ENCODE measurements around the gene TAS2R9.
"Not testable (repeated sequence)": the region's sequence is repeated elsewhere in the genome, so short reads cannot be mapped to it uniquely, and the experiment has no call there.

TAS2R9 gene, protein sequence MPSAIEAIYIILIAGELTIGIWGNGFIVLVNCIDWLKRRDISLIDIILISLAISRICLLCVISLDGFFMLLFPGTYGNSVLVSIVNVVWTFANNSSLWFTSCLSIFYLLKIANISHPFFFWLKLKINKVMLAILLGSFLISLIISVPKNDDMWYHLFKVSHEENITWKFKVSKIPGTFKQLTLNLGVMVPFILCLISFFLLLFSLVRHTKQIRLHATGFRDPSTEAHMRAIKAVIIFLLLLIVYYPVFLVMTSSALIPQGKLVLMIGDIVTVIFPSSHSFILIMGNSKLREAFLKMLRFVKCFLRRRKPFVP

DNA sequence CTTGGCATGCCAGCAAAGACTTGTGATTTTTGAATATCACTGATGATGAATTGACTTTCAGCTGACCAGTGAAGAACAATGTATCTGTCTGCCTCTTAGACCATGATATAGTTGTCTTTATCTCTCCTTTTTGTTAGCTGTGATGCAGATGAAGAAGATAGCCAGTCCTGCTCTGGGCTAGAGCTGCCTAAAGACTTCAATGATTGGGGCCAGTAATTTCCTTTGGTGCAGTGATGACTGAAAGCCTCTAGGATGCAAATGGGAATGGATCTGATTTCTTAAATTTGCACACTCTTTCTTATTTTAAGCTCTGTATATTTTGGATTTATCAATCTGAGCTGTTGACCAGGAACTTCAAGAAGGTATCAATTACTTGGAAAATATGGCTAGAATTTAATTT is at the start of gene TAS2R9:
TSS of gene TAS2R9 (minus strand) at position 101 of the 400 bp plus-strand sequence. CDS start at position 8, 93 bp downstream.
- no peak for DNase-seq

DNA sequence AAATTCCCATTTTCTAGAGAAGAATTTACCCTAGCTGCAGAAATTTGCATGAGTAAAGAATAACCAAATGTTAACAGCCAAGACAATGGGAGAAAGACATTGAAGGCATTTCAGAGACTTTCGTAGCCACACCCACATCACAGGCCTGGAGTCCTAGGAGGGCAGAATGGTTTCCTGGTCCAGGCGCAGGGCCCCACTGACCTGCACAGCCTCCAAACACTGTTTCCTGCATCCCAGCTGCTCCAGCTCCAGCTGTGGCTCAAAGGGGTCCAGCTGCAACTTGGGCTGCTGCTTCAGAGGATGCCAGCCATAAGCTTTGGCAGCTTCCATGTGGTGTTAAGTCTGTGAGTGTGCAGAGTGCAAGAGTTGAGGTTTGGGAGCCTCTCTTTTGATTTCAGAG is 45.8 kb upstream of the TAS2R9 start:
- no peak for DNase-seq

DNA sequence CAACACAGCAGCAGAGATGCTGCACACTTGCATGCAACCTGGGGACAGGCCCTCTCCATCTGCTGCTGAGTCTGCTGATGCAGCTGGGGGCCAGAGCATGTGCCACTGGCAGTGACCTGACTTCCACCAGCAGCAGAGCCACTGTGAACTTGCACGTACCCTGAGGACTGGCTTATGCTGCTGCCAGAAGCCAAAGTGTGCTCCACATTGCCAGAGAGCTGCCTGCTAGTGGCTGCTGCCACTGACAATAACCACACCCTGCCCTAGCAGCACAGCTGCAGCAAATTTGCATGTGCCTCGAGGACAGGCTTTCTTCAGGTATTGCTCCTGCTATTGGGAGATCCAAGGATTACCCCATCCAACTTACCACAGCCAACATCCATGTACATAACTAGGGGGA is 43.8 kb upstream of the TAS2R9 start:
- DNase-seq, result no peak

DNA sequence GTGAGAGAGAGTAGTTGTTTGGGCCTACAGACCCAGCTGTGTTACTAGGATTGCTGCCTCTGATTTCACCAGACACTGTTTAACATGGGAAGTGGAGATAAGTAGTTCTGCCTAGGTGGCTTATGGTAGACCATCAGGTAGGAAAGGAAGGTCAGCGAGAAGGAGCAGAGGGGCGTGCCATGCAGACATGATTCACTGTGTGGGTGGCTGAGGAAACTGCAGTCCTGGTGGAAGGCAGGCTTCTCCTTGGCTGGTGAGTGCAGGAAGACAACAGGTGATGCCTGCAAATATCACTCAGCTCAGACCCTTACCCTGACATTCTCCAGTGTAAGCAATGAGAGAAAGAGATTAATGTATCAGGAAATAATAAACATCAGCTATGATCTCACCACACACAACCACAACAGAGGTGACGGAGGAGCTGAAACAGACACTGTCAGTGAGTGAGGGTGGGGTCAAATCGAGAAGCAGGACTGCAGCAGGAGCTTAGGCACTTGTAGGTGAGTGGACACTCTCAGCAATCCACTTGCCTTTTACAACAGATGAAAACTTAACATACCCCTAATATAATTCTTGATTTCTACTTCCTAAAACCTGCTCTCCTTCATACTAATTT is 41.4 kb upstream of the TAS2R9 start:
- no peak for DNase-seq

DNA sequence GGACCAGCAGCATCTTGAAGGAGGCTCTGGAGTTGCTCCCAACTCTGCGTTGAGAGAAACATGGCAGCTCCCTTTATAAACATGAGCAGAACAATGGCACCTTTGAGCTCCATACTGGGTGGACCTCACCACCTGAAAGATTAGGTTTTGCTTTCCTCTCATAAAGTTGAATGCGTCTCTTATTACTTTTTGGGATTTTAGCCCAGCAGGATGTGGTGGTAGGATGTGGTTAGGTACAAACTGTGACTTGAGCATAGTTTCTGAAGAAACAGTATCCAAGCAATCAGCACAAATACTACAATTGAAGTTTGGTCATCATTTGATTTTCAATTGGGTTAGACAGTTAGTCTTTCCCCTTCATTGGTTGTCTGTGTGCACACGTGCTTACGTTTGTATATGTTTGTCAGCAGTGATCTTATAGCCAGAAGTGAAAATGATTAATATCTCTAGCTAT is 39.5 kb upstream of the TAS2R9 start, which contains the start of gene PRR4:
TSS of gene PRR4 (minus strand) at position 51 of the 454 bp plus-strand sequence. CDS start at position 13, 38 bp downstream.
- no peak for DNase-seq

DNA sequence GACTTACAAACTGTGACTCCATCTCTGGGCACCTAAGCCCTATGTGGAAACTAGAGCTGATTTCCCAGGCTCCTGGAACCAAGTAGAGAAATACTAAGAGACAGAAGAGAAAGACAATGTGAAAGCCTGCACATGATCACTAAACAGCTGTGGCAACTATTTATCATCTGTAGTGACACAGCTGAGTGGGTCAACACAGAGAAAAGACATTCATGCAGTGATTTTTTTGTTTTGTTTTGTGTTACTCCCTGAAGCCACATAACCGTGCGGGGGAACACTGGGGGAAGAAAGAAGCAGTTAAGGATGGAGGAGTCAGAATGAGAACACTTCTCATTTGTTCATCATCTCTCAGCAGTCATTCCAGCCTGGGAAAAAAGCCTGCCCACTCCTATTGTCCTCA is 37.8 kb upstream of the TAS2R9 start:
- DNase-seq, result no peak

DNA sequence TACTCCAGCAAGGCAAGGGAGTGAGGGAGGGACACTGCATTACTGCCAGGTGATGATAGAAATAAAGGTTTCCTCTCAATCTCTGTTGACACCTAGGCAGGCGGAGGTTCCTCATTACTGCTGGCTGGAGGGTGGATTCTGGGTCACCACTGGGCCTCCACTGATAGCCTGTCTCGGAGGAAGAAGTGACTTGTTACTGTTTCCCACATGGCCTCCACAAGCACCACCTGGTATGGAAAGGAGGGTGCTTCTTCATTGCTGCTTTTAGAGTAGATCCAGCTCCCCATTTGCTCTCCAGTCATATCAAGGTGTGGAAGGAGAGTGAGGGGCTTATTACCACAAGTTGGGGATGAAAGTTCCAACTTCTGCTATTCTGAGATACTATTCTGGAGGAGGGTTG is 32.9 kb upstream of the TAS2R9 start:
- DNase-seq, result no peak

DNA sequence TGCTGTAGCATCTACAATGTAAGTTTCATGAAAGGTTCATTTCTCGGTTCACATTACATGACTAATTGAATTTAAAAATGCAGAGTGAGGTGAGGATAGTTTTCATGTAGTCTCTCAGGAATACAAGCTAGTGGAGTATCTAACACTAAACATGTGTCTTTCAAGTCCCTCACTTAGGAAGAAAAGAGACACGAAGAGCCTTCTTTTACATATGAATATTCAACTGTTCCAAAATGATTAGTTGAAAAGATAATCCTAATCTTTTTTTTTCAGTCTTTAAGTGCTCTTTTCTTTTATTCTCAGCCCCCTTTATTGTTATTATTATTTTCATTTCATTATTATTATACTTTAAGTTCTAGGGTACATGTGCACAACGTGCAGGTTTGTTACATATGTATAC is 28.5 kb upstream of the TAS2R9 start:
- DNase-seq, result no peak

DNA sequence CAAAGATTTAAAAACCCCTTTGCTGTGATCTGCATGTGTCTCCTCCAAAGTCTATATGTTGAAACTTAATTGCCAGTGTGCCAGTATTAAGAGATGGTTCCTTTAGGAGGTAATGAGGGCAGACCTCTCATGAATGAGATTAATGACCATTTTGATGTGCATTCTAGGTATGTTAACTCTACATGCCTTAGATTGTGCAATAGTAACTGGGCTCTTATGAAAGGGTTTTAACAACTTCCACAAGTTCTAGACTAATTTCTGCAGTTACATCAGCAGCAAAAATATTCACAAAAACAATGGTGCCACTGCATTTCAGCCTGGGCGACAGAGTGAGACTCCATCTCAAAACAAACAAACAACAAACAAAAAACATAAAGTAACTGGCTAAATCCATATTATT is 20.0 kb upstream of the TAS2R9 start:
- DNase-seq, result no peak

DNA sequence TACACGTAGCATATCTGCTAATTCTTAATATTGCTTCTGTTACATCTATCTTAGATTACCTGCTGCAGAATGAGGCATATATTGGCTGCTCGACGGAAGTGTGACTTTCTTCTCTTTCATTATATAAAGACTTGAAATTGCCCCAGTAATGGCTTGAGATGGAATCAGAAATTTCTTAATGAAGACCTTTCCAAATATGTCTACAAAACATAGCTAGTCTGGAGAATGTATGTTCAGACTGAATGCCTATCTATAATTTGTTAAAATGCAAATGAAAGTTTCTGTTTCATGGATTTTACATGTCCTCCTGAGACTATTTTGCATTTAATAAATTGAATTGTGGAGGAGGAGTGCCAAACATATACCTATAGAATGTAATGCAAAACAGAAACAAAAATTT is 16.3 kb upstream of the TAS2R9 start, which contains the start of gene TAS2R10:
TSS of gene TAS2R10 (minus strand) at position 101 of the 400 bp plus-strand sequence. CDS start at position 12, 89 bp downstream.
- no peak for DNase-seq

DNA sequence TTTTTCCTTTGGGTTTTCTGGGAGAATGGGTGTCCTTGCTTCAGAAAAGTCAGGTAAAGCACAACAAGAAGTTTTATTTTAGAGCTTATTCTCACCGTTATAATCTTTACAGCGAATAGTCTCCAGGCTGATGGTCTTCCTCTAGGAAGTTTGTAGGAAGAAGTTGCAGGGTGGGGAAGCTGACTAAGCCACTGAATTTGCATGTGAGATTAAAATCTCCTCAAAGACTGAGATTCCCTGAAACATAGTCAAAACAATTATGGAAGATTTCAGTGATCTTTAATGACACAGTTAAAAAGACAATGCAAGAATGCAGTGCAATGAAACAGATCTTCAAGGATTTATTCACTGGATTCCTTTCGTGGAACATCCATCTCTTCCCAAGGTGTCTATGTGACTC is 15.0 kb upstream of the TAS2R9 start:
- no peak for DNase-seq

DNA sequence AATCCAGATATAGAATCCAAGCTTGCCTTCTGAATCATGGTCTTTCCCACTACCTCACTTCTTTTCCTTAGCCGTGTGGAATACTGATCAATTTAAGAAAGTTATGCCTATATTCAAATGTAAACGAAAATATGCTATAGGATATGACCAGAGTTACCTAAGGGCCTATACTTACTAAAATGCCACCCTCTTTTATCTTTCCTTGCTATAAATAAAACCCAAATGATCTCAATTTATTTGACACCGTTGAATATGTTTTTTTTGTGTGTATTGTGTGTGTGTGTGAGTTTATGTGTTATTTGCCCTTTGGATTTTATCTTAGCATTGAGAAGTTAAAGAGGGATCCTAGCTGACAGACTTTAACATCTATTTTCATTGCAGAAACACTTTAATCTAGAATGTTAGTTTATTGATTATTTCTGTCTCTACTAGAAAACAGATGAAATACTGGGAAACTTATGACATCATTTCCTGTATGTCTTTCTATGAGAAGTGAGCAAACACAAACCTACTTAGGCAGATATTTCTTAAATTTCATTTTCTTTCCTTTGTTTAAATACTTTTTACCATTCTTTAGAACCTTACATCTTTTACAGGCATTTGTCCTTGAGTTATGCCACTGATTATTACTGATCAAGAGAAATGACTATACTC is 2.0 kb upstream of the TAS2R9 start:
- no peak for DNase-seq

DNA sequence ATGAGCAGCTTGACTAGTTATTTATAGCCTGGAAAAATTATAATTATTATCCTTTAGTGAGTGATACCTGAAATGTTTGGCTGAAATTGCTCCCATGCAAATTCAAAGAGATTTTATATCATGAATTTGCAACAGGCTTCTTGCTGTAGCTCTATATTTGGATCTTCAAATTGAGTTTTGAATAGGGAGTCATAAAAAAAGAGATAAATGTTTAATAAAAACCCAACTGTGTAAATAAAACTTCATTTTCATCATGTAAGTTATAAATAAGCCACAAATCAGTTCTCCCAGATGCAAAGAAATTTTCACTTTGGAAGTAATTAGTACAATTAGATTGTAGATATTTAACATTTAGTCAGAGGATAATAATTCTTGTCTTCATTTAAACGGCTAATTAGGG is 2.8 kb downstream of the TAS2R9 start, which contains the start of gene TAS2R8:
TSS of gene TAS2R8 (minus strand) at position 101 of the 400 bp plus-strand sequence. CDS start 306 bp downstream, outside the sequence.
- no peak for DNase-seq

DNA sequence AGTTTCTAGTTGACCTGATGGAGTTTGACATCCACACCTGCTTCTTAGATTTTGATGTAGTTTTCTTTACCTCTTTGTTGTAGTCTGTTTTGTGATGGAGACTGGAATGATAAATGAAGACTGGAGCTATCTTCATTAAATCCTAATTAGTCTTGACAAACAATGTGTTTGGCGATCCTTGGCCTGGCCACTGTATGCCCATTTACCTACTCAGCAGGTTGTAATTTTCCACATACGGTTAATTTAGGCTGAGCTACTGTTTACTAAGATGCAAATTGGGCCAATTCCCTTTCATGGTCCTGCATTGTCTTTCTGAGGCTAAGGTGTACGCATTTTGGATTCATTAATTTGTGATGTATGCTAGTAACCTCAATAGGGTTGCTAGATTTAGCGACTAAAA is 7.4 kb downstream of the TAS2R9 start, which contains the start of gene TAS2R7:
TSS of gene TAS2R7 (minus strand) at position 41 of the 400 bp plus-strand sequence. CDS start 57 bp downstream, outside the sequence.
- no peak for DNase-seq

DNA sequence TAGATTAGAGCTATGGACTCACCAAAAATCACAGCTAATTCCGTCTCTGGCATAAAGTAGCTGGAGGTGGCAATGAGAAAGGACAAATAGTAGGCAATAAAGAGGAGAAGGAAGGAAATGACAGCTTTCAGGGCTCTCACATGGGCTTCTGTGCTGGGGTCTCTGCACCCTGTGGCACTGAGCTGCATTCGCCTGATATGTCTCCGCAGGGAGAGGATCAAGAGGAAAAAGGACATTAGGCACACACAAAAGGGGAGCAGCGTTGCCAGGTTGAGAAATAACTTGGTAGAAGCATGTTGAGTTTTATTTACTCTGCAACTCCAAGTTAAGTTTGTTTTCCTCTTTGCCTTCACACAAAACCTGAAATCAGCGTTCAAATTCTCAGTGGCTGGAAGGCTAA is 8.2 kb downstream of the TAS2R9 start:
- DNase-seq, result no peak

DNA sequence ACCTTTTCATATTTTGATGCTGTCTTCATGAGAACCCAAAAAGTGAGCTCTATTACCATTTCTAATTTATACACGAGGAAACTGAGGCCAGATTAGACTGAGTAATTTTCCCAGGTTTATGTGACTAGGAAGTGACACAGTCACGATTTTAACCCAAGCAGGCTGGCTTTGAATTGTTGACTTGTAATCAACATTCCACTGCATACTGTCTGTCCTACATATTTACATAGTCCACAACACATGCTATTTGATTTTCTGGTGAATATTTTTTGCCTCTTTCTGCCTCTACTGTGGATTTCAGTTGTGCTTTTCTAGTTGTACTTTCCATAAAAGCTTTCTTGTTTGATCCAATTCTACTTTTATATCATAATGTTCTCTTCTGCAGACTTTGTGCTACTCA is 15.7 kb downstream of the TAS2R9 start:
- no peak for DNase-seq

DNA sequence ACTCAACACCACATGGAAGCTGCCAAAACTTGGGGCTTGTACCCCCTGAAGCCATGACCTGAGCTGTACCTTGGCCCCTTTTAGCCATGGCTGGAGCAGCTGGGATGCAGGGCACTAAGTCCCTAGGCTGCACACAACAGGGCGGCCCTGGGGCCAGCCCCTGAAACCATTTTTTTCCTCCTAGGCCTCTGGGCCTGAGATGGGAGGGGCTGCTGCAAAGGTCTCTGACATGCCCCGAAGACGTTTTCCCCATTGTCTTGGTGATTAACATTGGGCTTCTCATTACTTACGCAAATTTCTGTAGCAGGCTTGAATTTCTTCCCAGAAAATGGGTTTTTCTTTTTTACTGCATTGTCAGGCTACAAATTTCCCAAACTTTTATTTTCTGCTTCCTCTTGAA is 18.2 kb downstream of the TAS2R9 start:
- DNase-seq, result not testable (repeated sequence)

DNA sequence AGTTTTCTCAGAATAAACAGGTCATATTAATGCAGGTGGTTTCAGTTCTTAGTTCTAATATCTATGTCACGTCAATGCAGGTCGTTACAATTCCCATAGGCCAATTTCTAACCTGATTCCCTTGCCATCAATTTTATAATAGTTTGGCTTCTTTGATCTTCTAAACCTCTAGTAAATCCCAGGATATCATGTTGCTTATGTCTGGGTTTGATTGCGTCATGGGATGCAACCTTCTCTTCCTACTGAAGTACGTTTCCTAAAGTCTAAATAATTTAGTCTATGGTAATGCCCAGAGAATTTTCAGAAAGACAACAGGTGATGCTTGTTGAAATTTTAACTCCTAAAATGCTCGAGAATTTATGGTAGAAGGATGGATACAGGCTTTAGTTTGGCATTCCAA is 26.7 kb downstream of the TAS2R9 start:
- no peak for DNase-seq

DNA sequence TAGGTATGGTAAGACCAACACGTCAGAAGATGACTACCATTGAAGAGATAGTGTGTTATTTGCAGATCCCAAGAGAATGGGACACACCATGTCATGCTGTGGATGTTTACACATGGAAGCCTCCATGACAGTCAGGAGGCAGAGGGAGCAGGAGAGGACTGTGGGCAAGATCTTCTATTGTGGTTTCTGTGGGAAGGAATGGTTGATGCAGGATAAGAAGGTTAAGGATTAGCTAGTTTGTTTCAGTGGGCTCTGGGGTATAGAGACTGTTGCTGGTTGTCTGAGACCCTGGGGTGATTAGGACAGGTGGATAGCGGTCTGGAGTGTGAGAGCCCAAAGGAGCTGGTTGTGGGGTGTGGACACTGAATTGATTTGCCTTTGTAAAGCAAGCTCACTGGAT is 30.9 kb downstream of the TAS2R9 start:
- no peak for DNase-seq

DNA sequence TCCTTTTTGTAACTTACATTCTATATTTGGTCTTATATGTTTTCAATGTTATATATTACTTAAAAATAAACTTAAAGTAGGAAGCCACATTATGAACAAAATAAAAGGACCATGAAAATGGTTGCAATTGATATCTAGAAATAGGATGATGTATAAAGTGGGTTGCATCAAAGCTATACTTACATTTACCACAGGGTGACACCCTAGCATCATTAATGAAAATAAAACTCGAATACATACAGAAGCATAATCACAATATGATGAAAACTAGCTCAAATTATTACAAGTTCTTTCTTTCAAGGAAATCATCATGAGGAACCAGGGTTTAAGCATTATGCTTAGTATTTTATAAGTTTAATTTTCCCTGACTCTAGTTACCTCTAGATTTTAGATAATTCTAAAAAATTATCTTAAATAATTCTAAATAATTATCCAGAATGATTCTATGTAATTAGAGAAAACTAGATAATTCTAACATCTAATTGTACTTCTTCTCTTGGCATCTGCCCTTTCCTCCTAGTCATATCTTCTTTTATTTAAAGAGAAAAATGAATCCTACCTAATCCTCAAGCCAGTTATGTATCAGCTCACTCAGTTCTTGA is 38.7 kb downstream of the TAS2R9 start:
- DNase-seq, result no peak

DNA sequence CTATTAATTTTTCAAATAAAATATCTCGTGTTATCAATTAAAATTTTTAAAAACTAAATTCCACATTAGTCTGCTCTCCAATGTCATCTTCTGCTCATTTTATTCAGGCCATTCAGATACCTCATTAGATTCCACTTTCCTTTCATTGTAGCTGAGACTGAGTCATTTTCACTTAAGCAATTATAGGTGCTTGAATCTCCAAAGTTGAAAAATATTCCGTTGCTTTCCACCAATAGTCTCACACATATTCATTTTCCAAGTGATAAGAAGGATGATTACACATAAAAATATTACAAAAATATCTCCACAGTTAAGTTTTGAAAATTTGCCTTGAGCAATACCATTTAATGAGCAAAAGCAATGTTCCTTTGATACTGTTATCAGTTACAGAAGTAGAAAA is 50.3 kb downstream of the TAS2R9 start:
- no peak for DNase-seq

All from stimulated activated CD4-positive, alpha-beta T cell treated with anti-CD3 and anti-CD28 coated beads, Interleukin-12 subunit alpha, Interleukin-12 subunit beta, amount 100 ng/mL, for 4 hours (primary cell).